Prostate gland (tissue), 2 donors: Measurements from ENCODE around the gene TMPRSS11E. TPM values are rescaled to one million over a fixed set of nuclear protein-coding genes. Genes with fewer than 3 reads are reported as not detected.
"Not testable (repeated sequence)": the region's sequence is repeated elsewhere in the genome, so short reads cannot be mapped to it uniquely, and the experiment has no call there.

Experiments used
- DNase-seq: peaks from one replicate; pipeline ENCODE4 v3.0.0-alpha.2; 2019; ENCODE audit warnings: low spot score
- H3K27ac ChIP-seq, 2 donors: fragments of 200-600 bp; sonication (generic); 2 replicates each; pipeline ENCODE4 v1.5.1; 2017 to 2019
- H3K27me3 ChIP-seq: fragments of 200-600 bp; sonication (generic); replicated peaks from 2 replicates; pipeline ENCODE4 v1.5.1; 2019; ENCODE audit not compliant: insufficient read depth
- H3K36me3 ChIP-seq, 2 donors: fragments of 200-600 bp; sonication (generic); 1 replicate in 1 of 2; 2 replicates in 1 of 2; pipeline versions ENCODE4 v1.5.1 to v1.8.1; 2017 to 2019
- H3K4me1 ChIP-seq: fragments of 200-600 bp; sonication (generic); replicated peaks from 2 replicates; pipeline ENCODE4 v1.5.1; 2019
- H3K4me3 ChIP-seq, 2 donors: fragments of 200-600 bp; sonication (generic); 2 replicates each; pipeline ENCODE4 v1.5.1; 2017 to 2019
- H3K9me3 ChIP-seq: fragments of 200-600 bp; sonication (generic); 2 replicates; pipeline ENCODE4 v1.5.1; 2017
- CTCF ChIP-seq, 4 experiments: fragments of 200-600 bp in 2 of 4; fragments of 450-650 bp in 2 of 4; sonication (generic) in 2 of 4; IDR thresholded peaks; 1 replicate in 3 of 4; 2 replicates in 1 of 4; pipeline ENCODE4 v1.5.1; 2016 to 2019; ENCODE audit warnings: antibody characterized with exemption in 4 of 4, mild to moderate bottlenecking in 2 of 4, moderate library complexity in 2 of 4
- POLR2A ChIP-seq: fragments of 450-650 bp; IDR thresholded peaks from one replicate; pipeline ENCODE4 v1.6.1; 2016; ENCODE audit warnings: antibody characterized with exemption, mild to moderate bottlenecking
- POLR2AphosphoS5 ChIP-seq: sonication (generic); formaldehyde crosslinking; IDR thresholded peaks from one replicate; pipeline ENCODE4 v1.6.1; 2017; ENCODE audit warnings: antibody characterized with exemption
- WGBS: methylation state at CpG from one replicate; pipeline ENCODE4 v1.1.5; 2018; 5-methylcytosine and 5-hydroxymethylcytosine counted together
- intact Hi-C: fragments of 100-400 bp; cut with DNase I; formaldehyde crosslinking; loops from one replicate; pipeline ENCODE4 v1.14.2; 2022
- total RNA-seq, 2 donors: library from RNA; depleted of rRNA; stranded (reverse); fragments of >200 nt; gene quantifications; one replicate each; pipeline ENCODE4 v1.1.0, GENCODE V29; 2016

The TMPRSS11E gene
- total RNA-seq, 2 donors from 2014 or later, result 1.6 to 4.2 TPM

GRCh38 chr4:68520985-68521384 lies 73.7 kb downstream of the TMPRSS11E start:
- WGBS, result 71% methylated on average over 2 of the region's 2 CpGs
- H3K4me1 ChIP-seq, result no peaks in the 10 kb centered on the region
- H3K4me3 ChIP-seq, result no peak overlapping the region
- H3K36me3 ChIP-seq, result no peaks in the 10 kb centered on the region
- intact Hi-C loops, result no loop called here
- H3K27me3 ChIP-seq, result no peaks in the 10 kb centered on the region
- H3K9me3 ChIP-seq, result no peaks in the 10 kb centered on the region
- no peak overlapping the region for H3K27ac ChIP-seq
- no peak for DNase-seq
- TF ChIP-seq POLR2AphosphoS5 (no peak), CTCF (IDR thresholded peaks at IDR 0.05) (no peak), POLR2A (no peak)

- H3K27ac ChIP-seq, H3K27me3 ChIP-seq, H3K36me3 ChIP-seq, DNase-seq, intact Hi-C loops, H3K4me1 ChIP-seq, H3K9me3 ChIP-seq, H3K4me3 ChIP-seq: not testable (repeated sequence)
- WGBS, result 27% methylated on average over 1 of the region's 1 CpG
These were observed 75.0 kb downstream of the TMPRSS11E start for GRCh38 chr4:68522232-68522631.

GRCh38 chr4:68535974-68536373 lies 88.7 kb downstream of the TMPRSS11E start:
- Histone ChIP-seq H3K4me1 (no peaks in the 10 kb centered on the region), H3K36me3 (no peaks in the 10 kb centered on the region), H3K27me3 (no peaks in the 10 kb centered on the region), H3K4me3 (no peak overlapping the region), H3K27ac (no peak overlapping the region), H3K9me3 (no peaks in the 10 kb centered on the region)
- 81% methylated on average over 4 of the region's 6 CpGs for WGBS
- intact Hi-C loops, result no loop called here
- no peak for DNase-seq
- no peak for TF ChIP-seq POLR2AphosphoS5
- TF ChIP-seq CTCF (IDR thresholded peaks at IDR 0.05), result no peak
- no peak for TF ChIP-seq POLR2A

GRCh38 chr4:68536375-68536774 lies 89.1 kb downstream of the TMPRSS11E start:
- Histone ChIP-seq H3K4me1 (no peaks in the 10 kb centered on the region), H3K27me3 (no peaks in the 10 kb centered on the region), H3K9me3 (no peaks in the 10 kb centered on the region), H3K4me3 (no peak overlapping the region), H3K36me3 (no peaks in the 10 kb centered on the region), H3K27ac (no peak overlapping the region)
- DNase-seq, result no peak
- intact Hi-C loops, result no loop called here
- WGBS, result 97% methylated on average over 3 of the region's 3 CpGs
- TF ChIP-seq CTCF (IDR thresholded peaks at IDR 0.05) (no peak), POLR2AphosphoS5 (no peak), POLR2A (no peak)

GRCh38 chr4:68542742-68543141 lies 95.5 kb downstream of the TMPRSS11E start:
- H3K27ac ChIP-seq, H3K27me3 ChIP-seq, H3K36me3 ChIP-seq, DNase-seq, H3K9me3 ChIP-seq, H3K4me3 ChIP-seq, intact Hi-C loops, H3K4me1 ChIP-seq: not testable (repeated sequence)
- 96% methylated on average over 12 of the region's 13 CpGs for WGBS

Other genes with a start within 250 kb of the TMPRSS11E start
- gene TMPRSS11B, start 201.8 kb upstream of the TMPRSS11E start, total RNA-seq, result not detected
- gene YTHDC1, start 97.4 kb upstream of the TMPRSS11E start, total RNA-seq, result 10 to 100 TPM; 57.7 to 91.6 TPM
- gene UGT2B17, start 128.9 kb downstream of the TMPRSS11E start, total RNA-seq, result under 1 TPM in 1 of 2 donors, not detected in 1; 0.23 TPM
- under 1 TPM in 1 of 2 donors, not detected in 1; 0.41 TPM for gene UGT2B15, start 223.2 kb downstream of the TMPRSS11E start, total RNA-seq